RPMI8226 (cell line): Measurements from ENCODE around the gene SUV39H2.
"Not testable (repeated sequence)": the region's sequence is repeated elsewhere in the genome, so short reads cannot be mapped to it uniquely, and the experiment has no call there.

ENCODE experiments used
- DNase-seq: peaks from one replicate; pipeline ENCODE4 v3.0.0-alpha.2; 2015

Gene SUV39H2

DNA sequence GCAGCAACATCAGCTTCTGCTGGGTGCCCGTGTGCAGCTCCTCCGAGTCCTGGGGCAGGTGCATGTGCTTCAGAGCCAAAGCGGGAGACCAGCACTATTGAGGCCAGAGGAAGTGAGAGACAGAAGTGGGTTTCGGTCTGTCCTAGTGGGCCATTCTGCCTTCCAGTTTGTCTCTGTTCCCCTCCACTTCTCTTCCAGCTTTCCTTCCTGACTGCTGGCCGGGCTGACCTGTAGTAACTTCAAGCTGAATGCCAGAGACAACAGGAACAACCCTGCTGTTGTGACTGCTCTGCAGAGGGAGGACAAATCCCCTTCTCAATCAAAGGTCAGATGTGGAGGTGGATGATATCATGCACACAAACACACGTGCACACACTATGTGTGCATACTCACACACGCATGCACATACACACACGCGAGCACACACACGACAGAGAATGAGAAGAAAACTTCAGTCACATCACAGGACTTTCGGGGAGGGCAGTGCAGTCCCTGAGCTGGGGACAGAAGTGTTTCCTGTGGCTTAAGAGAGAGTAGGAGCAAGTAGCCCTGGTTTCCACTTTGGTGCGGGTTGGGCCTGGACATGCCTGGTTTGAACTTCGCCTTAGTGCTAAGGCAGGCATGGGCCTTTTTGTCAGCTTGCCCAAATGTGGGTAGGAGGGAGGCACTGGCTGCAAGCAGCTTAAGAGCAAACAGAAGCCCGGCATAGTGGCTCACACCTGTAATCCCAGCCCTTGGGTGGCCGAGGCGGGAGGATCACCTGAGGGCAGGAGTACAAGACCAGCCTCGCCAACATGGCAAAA is 63.7 kb downstream of the SUV39H2 start:
- DNase-seq = peak; percentile 76

GRCh38 chr10:14942950-14943338 is 64.3 kb downstream of the SUV39H2 start:
- DNase-seq = not testable (repeated sequence)

GRCh38 chr10:14945108-14945507 is 66.4 kb downstream of the SUV39H2 start:
- DNase-seq = no peak

DNA sequence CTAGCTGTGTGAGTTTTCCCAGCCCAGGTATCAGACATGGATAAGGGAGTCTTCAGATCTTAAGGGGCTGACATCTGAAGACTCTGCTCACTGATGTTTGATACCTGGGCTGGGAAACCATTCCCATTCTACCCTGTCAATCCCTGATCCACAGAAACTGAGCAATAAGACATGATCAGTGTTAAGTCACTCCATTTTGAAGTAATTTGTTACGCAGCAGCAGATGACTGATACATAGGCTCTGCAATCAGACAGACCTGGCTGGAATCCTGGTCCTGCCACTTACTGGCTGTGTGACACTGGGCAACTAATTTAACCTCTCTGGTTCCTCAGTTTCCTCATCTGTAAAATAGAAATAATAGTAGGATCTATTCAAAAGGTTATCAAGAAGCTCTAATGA is 68.6 kb downstream of the SUV39H2 start:
- DNase-seq = no peak

GRCh38 chr10:14949291-14949690 is 70.6 kb downstream of the SUV39H2 start:
- no peak for DNase-seq

DNA sequence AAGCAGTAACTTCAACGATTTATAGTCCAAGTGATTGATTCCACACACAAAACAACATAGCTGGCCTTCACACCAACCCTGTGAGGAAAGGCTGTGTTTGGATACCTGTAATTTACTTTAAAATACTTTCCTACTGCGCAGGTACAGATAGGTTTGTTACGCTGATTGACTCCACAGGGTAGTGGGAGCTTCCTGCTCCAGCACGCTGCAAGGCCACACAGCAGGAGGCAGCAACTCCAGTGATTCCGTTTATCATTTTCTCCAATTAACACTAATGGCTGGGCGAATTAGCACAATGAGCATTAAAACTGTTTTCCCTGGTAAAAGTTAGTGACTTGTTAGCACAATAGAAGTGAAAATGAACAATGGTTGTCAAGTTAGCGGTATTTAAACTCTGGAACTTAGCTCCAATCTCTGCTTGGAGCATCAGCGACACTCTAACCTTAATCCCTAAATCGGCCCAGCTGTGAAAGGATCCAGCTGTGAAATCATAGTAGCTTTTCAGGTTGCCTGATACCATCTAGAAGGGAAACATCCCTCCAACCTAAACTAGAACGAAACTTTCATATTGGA is 74.3 kb downstream of the SUV39H2 start:
- DNase-seq = no peak

DNA sequence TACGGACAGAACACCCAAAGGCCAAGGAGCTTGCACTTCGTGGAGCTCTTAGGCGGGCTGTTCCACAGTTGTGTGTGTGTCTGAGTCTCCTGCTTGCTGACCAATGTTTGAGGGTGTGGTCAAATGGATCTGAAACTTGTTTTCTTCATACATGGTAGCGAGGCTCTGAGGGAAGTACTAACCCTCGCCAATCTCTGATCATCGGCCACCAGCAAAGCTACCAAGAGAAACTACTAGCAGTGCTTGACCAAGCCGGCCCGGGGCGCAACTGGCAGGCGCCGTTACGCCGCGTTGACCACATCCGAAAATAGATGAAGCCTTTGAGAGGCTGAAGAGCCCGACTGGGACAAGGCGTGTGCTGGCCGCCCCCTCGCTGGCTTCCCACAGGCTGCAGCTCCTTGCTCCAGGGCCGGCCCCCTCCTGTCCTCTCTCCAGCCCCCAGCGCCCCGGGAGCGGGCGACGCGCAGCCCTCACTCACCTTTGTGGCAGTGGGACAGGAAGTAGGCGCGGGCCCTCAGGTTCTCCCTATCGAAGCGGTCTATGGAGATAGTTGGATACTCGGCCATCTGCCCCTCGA is 74.8 kb downstream of the SUV39H2 start:
- DNase-seq = peak; percentile 69
